ENCODE data around the gene PJVK.

The PJVK gene

DNA sequence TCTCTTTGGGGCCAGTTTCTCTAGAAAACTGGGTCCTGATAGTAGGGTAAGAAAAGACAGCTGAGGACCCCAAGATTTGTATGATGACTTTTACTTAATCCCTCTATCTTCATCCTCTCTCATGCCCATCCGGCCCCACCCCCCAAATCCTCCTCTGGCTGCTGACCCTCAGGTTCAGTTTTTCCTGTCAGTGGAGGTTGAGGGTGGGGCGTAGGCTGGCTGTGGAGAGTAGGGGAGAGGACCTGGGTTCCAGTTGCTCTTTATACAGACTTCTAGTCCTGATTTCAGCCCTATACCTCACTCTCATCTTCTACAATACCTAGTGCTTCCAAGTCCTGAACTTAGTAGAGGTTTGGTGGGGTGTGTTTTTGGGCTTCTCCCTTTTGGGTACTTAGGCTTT, 57.5 kb downstream of the PJVK start:
- Histone ChIP-seq H3K4me3 (ENCODE audit: low read length) (no peak overlapping the region), H3K9me3 (replicated peaks; ENCODE audit: insufficient read depth, low read length) (no peaks in the 10 kb centered on the region), H3K4me1 (ENCODE audit: low read length) (no peaks in the 10 kb centered on the region), H3K36me3 (replicated peaks; ENCODE audit: insufficient read depth, low read length) (no peaks in the 10 kb centered on the region; the same call in 1 of the 2 replicates), H3F3A (ENCODE audit: insufficient read depth, low read length) (no peaks in the 10 kb centered on the region), H3K9ac (ENCODE audit: low read length) (no peak overlapping the region), H3K27me3 (replicated peaks; ENCODE audit: insufficient read depth, low read length) (no peaks in the 10 kb centered on the region), H3K79me2 (ENCODE audit: low read length) (no peaks in the 10 kb centered on the region), H3K9me2 (replicated peaks; ENCODE audit: insufficient read depth, low read length) (no peaks in the 10 kb centered on the region), H3K27ac (ENCODE audit: low read length) (no peak overlapping the region), H2AFZ (ENCODE audit: low read length) (no peak overlapping the region), H3K4me2 (ENCODE audit: low read depth, low read length) (no peak overlapping the region), H4K20me1 (ENCODE audit: insufficient read depth, low read length) (no peaks in the 10 kb centered on the region)
- TF ChIP-seq EZH2 (optimal IDR thresholded peaks at IDR 0.05; ENCODE audit: low read depth, low read length) = no peak
- TF ChIP-seq EZH2phosphoT487 (IDR thresholded peaks at IDR 0.05; ENCODE audit: low read length) = no peak
- TF ChIP-seq, protein P1, sequence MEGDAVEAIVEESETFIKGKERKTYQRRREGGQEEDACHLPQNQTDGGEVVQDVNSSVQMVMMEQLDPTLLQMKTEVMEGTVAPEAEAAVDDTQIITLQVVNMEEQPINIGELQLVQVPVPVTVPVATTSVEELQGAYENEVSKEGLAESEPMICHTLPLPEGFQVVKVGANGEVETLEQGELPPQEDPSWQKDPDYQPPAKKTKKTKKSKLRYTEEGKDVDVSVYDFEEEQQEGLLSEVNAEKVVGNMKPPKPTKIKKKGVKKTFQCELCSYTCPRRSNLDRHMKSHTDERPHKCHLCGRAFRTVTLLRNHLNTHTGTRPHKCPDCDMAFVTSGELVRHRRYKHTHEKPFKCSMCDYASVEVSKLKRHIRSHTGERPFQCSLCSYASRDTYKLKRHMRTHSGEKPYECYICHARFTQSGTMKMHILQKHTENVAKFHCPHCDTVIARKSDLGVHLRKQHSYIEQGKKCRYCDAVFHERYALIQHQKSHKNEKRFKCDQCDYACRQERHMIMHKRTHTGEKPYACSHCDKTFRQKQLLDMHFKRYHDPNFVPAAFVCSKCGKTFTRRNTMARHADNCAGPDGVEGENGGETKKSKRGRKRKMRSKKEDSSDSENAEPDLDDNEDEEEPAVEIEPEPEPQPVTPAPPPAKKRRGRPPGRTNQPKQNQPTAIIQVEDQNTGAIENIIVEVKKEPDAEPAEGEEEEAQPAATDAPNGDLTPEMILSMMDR (IDR thresholded peaks at IDR 0.05; ENCODE audit: low read length) = no peak
- no peak for DNase-seq

GRCh38 chr2:178510384-178510783, 59.2 kb downstream of the PJVK start:
- no peaks in the 10 kb centered on the region for H3K79me2 ChIP-seq (ENCODE audit: low read length)
- H3K9me3 ChIP-seq (replicated peaks; ENCODE audit: insufficient read depth, low read length) = no peaks in the 10 kb centered on the region
- H4K20me1 ChIP-seq (ENCODE audit: insufficient read depth, low read length) = no peaks in the 10 kb centered on the region
- no peak overlapping the region for H3K4me3 ChIP-seq (ENCODE audit: low read length)
- H3K9ac ChIP-seq (ENCODE audit: low read length) = no peak overlapping the region
- no peaks in the 10 kb centered on the region for H3K4me1 ChIP-seq (ENCODE audit: low read length)
- H3K36me3 ChIP-seq (replicated peaks; ENCODE audit: insufficient read depth, low read length) = no peaks in the 10 kb centered on the region
- TF ChIP-seq, protein P1 (IDR thresholded peaks at IDR 0.05; ENCODE audit: low read length) = no peak
- TF ChIP-seq EZH2 (optimal IDR thresholded peaks at IDR 0.05; ENCODE audit: low read depth, low read length) (no peak), EZH2phosphoT487 (IDR thresholded peaks at IDR 0.05; ENCODE audit: low read length) (no peak)
- H3K4me2 ChIP-seq (ENCODE audit: low read depth, low read length) = no peak overlapping the region
- DNase-seq = no peak
- H3K27ac ChIP-seq (ENCODE audit: low read length) = no peak overlapping the region
- no peaks in the 10 kb centered on the region for H3F3A ChIP-seq (ENCODE audit: insufficient read depth, low read length)
- H3K9me2 ChIP-seq (replicated peaks; ENCODE audit: insufficient read depth, low read length) = no peaks in the 10 kb centered on the region
- H3K27me3 ChIP-seq (replicated peaks; ENCODE audit: insufficient read depth, low read length) = no peaks in the 10 kb centered on the region
- H2AFZ ChIP-seq (ENCODE audit: low read length) = no peak overlapping the region
